ENCODE data around the gene WDR46. TPM values are rescaled to one million over a fixed set of nuclear protein-coding genes. Genes with fewer than 3 reads are reported as not detected.

WDR46 gene
- total RNA-seq, 2 experiments from 2014 or later: 64.0 to 72.2 TPM

DNA sequence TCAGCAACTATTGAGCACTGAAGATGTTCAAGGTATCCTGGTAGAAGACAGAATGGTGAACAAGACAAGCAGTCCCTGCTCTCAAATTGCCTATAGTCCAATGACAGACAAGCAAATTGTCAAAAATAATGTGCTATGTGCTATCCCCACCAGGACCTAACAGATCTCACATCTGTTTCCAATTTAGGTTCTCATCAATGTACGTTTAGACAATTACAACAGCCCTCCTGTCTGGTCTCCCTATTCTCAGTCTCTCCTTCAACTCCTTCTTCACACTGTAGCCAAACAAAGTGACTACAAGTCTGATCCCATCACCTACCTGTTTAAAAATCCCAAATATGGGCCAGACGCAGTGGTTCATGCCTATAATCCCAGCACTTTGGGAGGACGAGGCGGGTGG, 17.3 kb upstream of the WDR46 start:
- ChIA-PET POLR2A (interaction anchor here (8.3 kb wide), 1 partner anchor 7 kb away, joined by 102 read pairs; the partner anchor contains the start of gene RGL2), CTCF (no interaction called here)
- H3K4me1 Mint-ChIP-seq (ENCODE audit: low read depth): peaks cover 43% of the 10 kb centered on the region
- no peaks in the 10 kb centered on the region for H3K9me3 Mint-ChIP-seq
- peaks cover 48% of the 10 kb centered on the region for H3K36me3 Mint-ChIP-seq (ENCODE audit: low read depth)
- peak overlapping the region; percentile 11 for H3K27ac Mint-ChIP-seq
- H3K27me3 Mint-ChIP-seq: no peaks in the 10 kb centered on the region
- intact Hi-C loops (cut with micrococcal nuclease): no loop called here
- ATAC-seq (no peak), DNase-seq (no peak)
- TF ChIP-seq, protein P1, sequence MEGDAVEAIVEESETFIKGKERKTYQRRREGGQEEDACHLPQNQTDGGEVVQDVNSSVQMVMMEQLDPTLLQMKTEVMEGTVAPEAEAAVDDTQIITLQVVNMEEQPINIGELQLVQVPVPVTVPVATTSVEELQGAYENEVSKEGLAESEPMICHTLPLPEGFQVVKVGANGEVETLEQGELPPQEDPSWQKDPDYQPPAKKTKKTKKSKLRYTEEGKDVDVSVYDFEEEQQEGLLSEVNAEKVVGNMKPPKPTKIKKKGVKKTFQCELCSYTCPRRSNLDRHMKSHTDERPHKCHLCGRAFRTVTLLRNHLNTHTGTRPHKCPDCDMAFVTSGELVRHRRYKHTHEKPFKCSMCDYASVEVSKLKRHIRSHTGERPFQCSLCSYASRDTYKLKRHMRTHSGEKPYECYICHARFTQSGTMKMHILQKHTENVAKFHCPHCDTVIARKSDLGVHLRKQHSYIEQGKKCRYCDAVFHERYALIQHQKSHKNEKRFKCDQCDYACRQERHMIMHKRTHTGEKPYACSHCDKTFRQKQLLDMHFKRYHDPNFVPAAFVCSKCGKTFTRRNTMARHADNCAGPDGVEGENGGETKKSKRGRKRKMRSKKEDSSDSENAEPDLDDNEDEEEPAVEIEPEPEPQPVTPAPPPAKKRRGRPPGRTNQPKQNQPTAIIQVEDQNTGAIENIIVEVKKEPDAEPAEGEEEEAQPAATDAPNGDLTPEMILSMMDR (IDR thresholded peaks at IDR 0.05): no peak
- H3K4me3 Mint-ChIP-seq: no peak overlapping the region

DNA sequence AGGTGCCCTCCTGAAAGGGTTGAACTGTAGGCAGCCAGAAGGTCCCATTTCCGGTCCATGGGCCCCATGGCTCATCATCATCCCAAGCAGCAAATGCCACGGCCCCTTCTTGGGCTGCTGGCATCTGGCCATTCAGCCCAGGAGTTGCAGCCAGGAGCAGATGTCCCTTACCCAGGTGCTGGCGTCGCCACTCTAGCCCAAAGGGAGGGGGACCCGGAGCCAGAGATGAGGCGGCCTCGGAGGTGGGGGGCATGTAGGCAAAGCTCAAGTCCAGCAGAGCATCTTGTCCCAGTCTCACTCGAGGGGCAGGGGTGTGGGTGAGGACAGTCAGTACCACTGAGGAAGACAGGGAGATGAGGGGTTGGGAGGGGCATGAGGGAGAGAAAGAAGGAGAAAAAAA, 16.0 kb upstream of the WDR46 start:
- peaks cover 52% of the 10 kb centered on the region for H3K36me3 Mint-ChIP-seq (ENCODE audit: low read depth)
- H3K4me1 Mint-ChIP-seq (ENCODE audit: low read depth): peaks cover 45% of the 10 kb centered on the region

GRCh38 chr6:33304216-33304615, 15.2 kb upstream of the WDR46 start:
- intact Hi-C loops (cut with micrococcal nuclease): no loop called here
- TF ChIP-seq, protein P1 (IDR thresholded peaks at IDR 0.05): no peak
- no peaks in the 10 kb centered on the region for H3K27me3 Mint-ChIP-seq
- ATAC-seq: no peak
- no peak overlapping the region for H3K27ac Mint-ChIP-seq
- ChIA-PET CTCF (no interaction called here), POLR2A (interaction anchor here (0.6 to 2.5 kb wide), 4 partner anchors 9 to 390 kb away, joined by 3 to 15 read pairs (median 6); partner anchors contain the start of genes RPS18 and VPS52)
- DNase-seq: no peak
- H3K9me3 Mint-ChIP-seq: no peaks in the 10 kb centered on the region
- peaks cover 60% of the 10 kb centered on the region for H3K36me3 Mint-ChIP-seq (ENCODE audit: low read depth)
- peaks cover 53% of the 10 kb centered on the region for H3K4me1 Mint-ChIP-seq (ENCODE audit: low read depth)
- no peak overlapping the region for H3K4me3 Mint-ChIP-seq

More for the DNA sequence above, 16.0 kb upstream of the WDR46 start:
- H3K9me3 Mint-ChIP-seq: no peaks in the 10 kb centered on the region
- H3K27ac Mint-ChIP-seq: peak overlapping the region; percentile 65
- POLR2A ChIA-PET: interaction anchor here (1.0 to 2.5 kb wide), 4 partner anchors 8 to 33 kb away, joined by 3 to 15 read pairs (median 6); partner anchors contain the start of genes RPS18 and VPS52
- no peaks in the 10 kb centered on the region for H3K27me3 Mint-ChIP-seq
- no peak for DNase-seq
- CTCF ChIA-PET: no interaction called here
- ATAC-seq: no peak
- intact Hi-C loops (cut with micrococcal nuclease): no loop called here
- TF ChIP-seq, protein P1 (IDR thresholded peaks at IDR 0.05): no peak
- H3K4me3 Mint-ChIP-seq: no peak overlapping the region

GRCh38 chr6:33301877-33302276, 12.8 kb upstream of the WDR46 start:
- POLR2A ChIA-PET: interaction anchor here (0.7 to 7.2 kb wide), 5 partner anchors 8 to 25 kb away, joined by 3 to 102 read pairs (median 5); partner anchors contain the start of genes B3GALT4, PFDN6, TAPBP and WDR46
- CTCF ChIA-PET: interaction anchor here (1.7 to 2.7 kb wide), 2 partner anchors 10 to 24 kb away, joined by 8 to 18 read pairs; partner anchors contain the start of gene B3GALT4
- no peaks in the 10 kb centered on the region for H3K9me3 Mint-ChIP-seq
- TF ChIP-seq, protein P1 (IDR thresholded peaks at IDR 0.05): no peak
- peak overlapping the region; percentile 23 for H3K27ac Mint-ChIP-seq
- no peak overlapping the region for H3K4me3 Mint-ChIP-seq
- H3K4me1 Mint-ChIP-seq (ENCODE audit: low read depth): peaks cover 48% of the 10 kb centered on the region
- H3K27me3 Mint-ChIP-seq: no peaks in the 10 kb centered on the region
- intact Hi-C loops (cut with micrococcal nuclease): no loop called here
- DNase-seq: no peak
- H3K36me3 Mint-ChIP-seq (ENCODE audit: low read depth): peaks cover 48% of the 10 kb centered on the region
- no peak for ATAC-seq

DNA sequence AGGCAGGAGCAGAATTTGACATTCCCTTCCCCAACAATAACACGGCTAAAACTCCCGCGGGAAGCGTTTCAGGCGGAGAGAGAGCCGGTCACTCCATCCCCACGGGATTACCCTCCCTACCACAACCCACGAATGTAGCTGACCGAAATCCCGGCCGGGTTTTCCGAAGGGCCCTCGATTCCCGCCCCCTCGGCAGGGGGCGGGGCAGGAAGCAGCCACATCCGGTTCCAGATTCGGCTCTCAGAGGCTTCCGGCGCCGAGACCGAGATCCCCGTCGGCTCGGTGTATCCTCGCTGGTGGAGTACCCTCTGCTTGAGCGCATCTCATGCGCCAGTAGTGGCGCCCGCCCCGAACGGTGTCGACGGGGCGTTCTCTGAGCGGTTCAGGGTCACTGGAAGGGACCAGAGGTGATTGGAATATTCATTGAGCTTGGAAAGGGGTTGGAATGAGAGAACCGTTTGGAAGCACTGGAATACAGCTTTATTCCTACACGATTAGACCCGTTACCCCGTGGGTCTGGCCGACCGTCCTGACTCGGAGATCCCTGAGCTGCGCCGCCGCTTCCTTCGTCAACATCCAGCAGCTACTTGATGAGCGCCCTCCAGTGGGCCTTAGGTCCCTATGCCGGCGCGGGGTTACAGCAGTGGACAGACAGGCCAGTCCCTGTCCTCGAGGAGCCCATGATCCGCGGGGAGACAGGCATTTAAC, 10.4 kb upstream of the WDR46 start:
- Mint-ChIP-seq H3K27ac (peak overlapping the region; percentile 99), H3K4me1 (ENCODE audit: low read depth) (peaks cover 33% of the 10 kb centered on the region), H3K27me3 (no peaks in the 10 kb centered on the region), H3K4me3 (peak overlapping the region; percentile 97), H3K9me3 (no peaks in the 10 kb centered on the region), H3K36me3 (ENCODE audit: low read depth) (peaks cover 34% of the 10 kb centered on the region)
- CTCF ChIA-PET: interaction anchor here (0.9 to 1.8 kb wide), 13 partner anchors 9 to 175 kb away, joined by 3 to 13 read pairs (median 4); partner anchors contain the start of genes B3GALT4, PFDN6, TAPBP and WDR46
- intact Hi-C loops (cut with micrococcal nuclease): no loop called here
- ATAC-seq (peak; percentile 86), DNase-seq (peak; percentile 96)
- TF ChIP-seq, protein P1 (IDR thresholded peaks at IDR 0.05): peak; percentile 74
- POLR2A ChIA-PET: interaction anchor here (0.7 to 13.9 kb wide), 15 partner anchors 11 to 155 kb away, joined by 3 to 261 read pairs (median 5); partner anchors contain the start of genes B3GALT4, HSD17B8, KIFC1 and PFDN6

Data from activated CD8-positive, alpha-beta T cell treated with anti-CD3 and anti-CD28 coated beads for 36 hours (primary cell).